GM18519 (cell line): Measurements from ENCODE around the gene LCE3D.

ENCODE experiments used
- ATAC-seq: cut with Tn5 transposase; IDR thresholded peaks from one replicate; pipeline ENCODE4 v1.9.1; 2021; ENCODE audit warnings: mild to moderate bottlenecking, moderate library complexity; ENCODE audit not compliant: unreplicated experiment, low FRiP score

LCE3D gene

DNA sequence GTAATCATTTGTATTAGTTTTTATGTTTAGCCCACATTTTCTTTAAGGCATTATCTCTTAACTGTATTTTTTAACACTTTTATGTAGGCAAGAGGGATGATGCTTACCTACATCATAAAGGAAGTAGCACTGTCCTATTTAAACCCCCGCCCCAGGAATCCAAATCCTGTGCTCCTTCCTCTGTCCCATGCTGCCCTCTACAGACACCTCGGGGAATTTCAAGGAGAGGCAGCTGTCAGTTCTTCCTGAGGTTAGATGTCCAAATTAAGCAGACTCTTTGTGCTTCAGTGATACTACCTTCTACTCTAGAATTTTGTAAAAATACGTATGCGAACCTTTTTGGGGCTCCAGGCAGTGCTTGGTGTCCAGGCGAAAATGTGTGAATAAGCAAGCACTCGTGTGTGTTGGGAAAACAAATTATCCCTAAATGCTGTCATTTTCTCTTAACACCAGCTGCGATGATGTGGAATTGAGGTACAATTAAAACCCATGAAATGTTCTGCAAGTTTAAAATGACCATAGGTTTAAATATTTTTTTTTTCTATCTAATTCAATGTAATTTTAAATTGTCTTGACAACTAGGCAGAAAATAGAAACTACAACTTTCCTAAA, 46.9 kb downstream of the LCE3D start:
- no peak for ATAC-seq
